HG02943 (cell line): ENCODE measurements around the gene CFAP46.

Experiments
- ATAC-seq: cut with Tn5 transposase; IDR thresholded peaks from one replicate; pipeline ENCODE4 v1.9.1; 2021; ENCODE audit warnings: mild to moderate bottlenecking, low read depth, moderate library complexity; ENCODE audit not compliant: unreplicated experiment

The CFAP46 gene

GRCh38 chr10:132946806-132947546, 4.6 kb upstream of the CFAP46 start:
- no peak for ATAC-seq

- ATAC-seq: no peak
These were observed 3.9 kb upstream of the CFAP46 start for GRCh38 chr10:132946311-132946710.

GRCh38 chr10:132945894-132946255, 3.5 kb upstream of the CFAP46 start:
- ATAC-seq: no peak

GRCh38 chr10:132945125-132945893, 2.9 kb upstream of the CFAP46 start:
- no peak for ATAC-seq

GRCh38 chr10:132944510-132944909, 2.1 kb upstream of the CFAP46 start:
- ATAC-seq: no peak

GRCh38 chr10:132943791-132944404, 1.5 kb upstream of the CFAP46 start:
- ATAC-seq: no peak

- no peak for ATAC-seq
These were observed 854 bp upstream of the CFAP46 start for GRCh38 chr10:132943058-132943790.

GRCh38 chr10:132941640-132942051, 724 bp downstream of the CFAP46 start:
- ATAC-seq: no peak

- ATAC-seq: no peak
These were observed 1.4 kb downstream of the CFAP46 start for GRCh38 chr10:132940791-132941465.

GRCh38 chr10:132939957-132940790, 2.2 kb downstream of the CFAP46 start:
- ATAC-seq: no peak

GRCh38 chr10:132939378-132939955, 2.9 kb downstream of the CFAP46 start:
- ATAC-seq: no peak

- ATAC-seq: no peak
These were observed 3.7 kb downstream of the CFAP46 start for GRCh38 chr10:132938472-132939339.

GRCh38 chr10:132937861-132938260, 4.5 kb downstream of the CFAP46 start:
- ATAC-seq: no peak

- ATAC-seq: no peak
These were observed 7.4 kb downstream of the CFAP46 start for GRCh38 chr10:132934953-132935352.

GRCh38 chr10:132933308-132934042, 8.9 kb downstream of the CFAP46 start:
- ATAC-seq: no peak

- no peak for ATAC-seq
These were observed 9.7 kb downstream of the CFAP46 start for GRCh38 chr10:132932461-132933307.
